Glutamatergic neuron (in vitro differentiated cells): ENCODE results near the gene CLOCK. TPM values are rescaled to one million over a fixed set of nuclear protein-coding genes. Genes with fewer than 3 reads are reported as not detected.

ENCODE experiments used
- DNase-seq: peaks from one replicate; pipeline ENCODE4 v3.0.0; 2022
- H3K27ac Mint-ChIP-seq: one replicate; pipeline ENCODE4 v1.8.0; 2020; ENCODE audit warnings: mild to moderate bottlenecking, mixed read lengths, inconsistent platforms; ENCODE audit not compliant: unreplicated experiment
- H3K27me3 Mint-ChIP-seq: one replicate; pipeline ENCODE4 v1.8.0; 2020; ENCODE audit warnings: mild to moderate bottlenecking, moderate library complexity, mixed read lengths, inconsistent platforms; ENCODE audit not compliant: unreplicated experiment
- H3K36me3 Mint-ChIP-seq: one replicate; pipeline ENCODE4 v1.8.0; 2020; ENCODE audit warnings: mild to moderate bottlenecking, mixed read lengths, inconsistent platforms; ENCODE audit not compliant: unreplicated experiment
- H3K4me1 Mint-ChIP-seq: one replicate; pipeline ENCODE4 v1.8.0; 2020; ENCODE audit warnings: mild to moderate bottlenecking, low read depth, mixed read lengths, inconsistent platforms; ENCODE audit not compliant: unreplicated experiment
- H3K4me3 Mint-ChIP-seq: one replicate; pipeline ENCODE4 v1.8.0; 2020; ENCODE audit warnings: mild to moderate bottlenecking, mixed read lengths, inconsistent platforms; ENCODE audit not compliant: unreplicated experiment
- H3K9me3 Mint-ChIP-seq: one replicate; pipeline ENCODE4 v1.8.0; 2020; ENCODE audit warnings: mild to moderate bottlenecking, moderate library complexity, mixed read lengths, inconsistent platforms; ENCODE audit not compliant: unreplicated experiment
- CTCF ChIP-seq: fragments of 200-600 bp; sonication (generic); IDR thresholded peaks from one replicate; pipeline ENCODE4 v1.5.0; 2021; ENCODE audit not compliant: partially characterized antibody, unreplicated experiment
- total RNA-seq: library from RNA; stranded (reverse); fragmentation: NEBNext Ultra II Directional; extraction: Animal tissue kit (Norgen Biotek cat#: 25700); gene quantifications from one replicate; pipeline ENCODE4 v1.2.1, GENCODE V29; 2021; ENCODE audit not compliant: unreplicated experiment

CLOCK gene
- total RNA-seq, 1 donor from 2014 or later, result 7.6 TPM

GRCh38 chr4:55469979-55470378, 76.7 kb downstream of the CLOCK start:
- Mint-ChIP-seq H3K4me3 (no peak overlapping the region), H3K27ac (no peak overlapping the region), H3K4me1 (no peaks in the 10 kb centered on the region), H3K36me3 (peaks cover 12% of the 10 kb centered on the region), H3K9me3 (no peaks in the 10 kb centered on the region), H3K27me3 (no peaks in the 10 kb centered on the region)
- TF ChIP-seq CTCF, result no peak
- no peak for DNase-seq

- TF ChIP-seq CTCF, result no peak
- DNase-seq, result no peak
- Mint-ChIP-seq H3K9me3 (no peaks in the 10 kb centered on the region), H3K36me3 (peaks cover under 1% of the 10 kb centered on the region), H3K27me3 (no peaks in the 10 kb centered on the region), H3K27ac (no peak overlapping the region), H3K4me3 (no peak overlapping the region), H3K4me1 (no peaks in the 10 kb centered on the region)
Observed at GRCh38 chr4:55468724-55469123, 78.0 kb downstream of the CLOCK start.

- no peak for DNase-seq
- H3K4me3 Mint-ChIP-seq, result no peak overlapping the region
- H3K4me1 Mint-ChIP-seq, result no peaks in the 10 kb centered on the region
- H3K36me3 Mint-ChIP-seq, result no peaks in the 10 kb centered on the region
- no peak for TF ChIP-seq CTCF
- H3K27ac Mint-ChIP-seq, result no peak overlapping the region
- no peaks in the 10 kb centered on the region for H3K9me3 Mint-ChIP-seq
- H3K27me3 Mint-ChIP-seq, result no peaks in the 10 kb centered on the region
Observed at GRCh38 chr4:55466001-55466400, 80.7 kb downstream of the CLOCK start.

- DNase-seq, result no peak
- no peak overlapping the region for H3K4me3 Mint-ChIP-seq
- no peaks in the 10 kb centered on the region for H3K4me1 Mint-ChIP-seq
- TF ChIP-seq CTCF, result no peak
- H3K9me3 Mint-ChIP-seq, result no peaks in the 10 kb centered on the region
- no peak overlapping the region for H3K27ac Mint-ChIP-seq
- no peaks in the 10 kb centered on the region for H3K36me3 Mint-ChIP-seq
- no peaks in the 10 kb centered on the region for H3K27me3 Mint-ChIP-seq
Observed at GRCh38 chr4:55458611-55459010, 88.1 kb downstream of the CLOCK start.

- no peak for DNase-seq
- no peaks in the 10 kb centered on the region for H3K4me1 Mint-ChIP-seq
- TF ChIP-seq CTCF, result no peak
- H3K27me3 Mint-ChIP-seq, result no peaks in the 10 kb centered on the region
- H3K4me3 Mint-ChIP-seq, result no peak overlapping the region
- H3K36me3 Mint-ChIP-seq, result no peaks in the 10 kb centered on the region
- H3K27ac Mint-ChIP-seq, result no peak overlapping the region
- no peaks in the 10 kb centered on the region for H3K9me3 Mint-ChIP-seq
Observed at GRCh38 chr4:55458164-55458563, 88.5 kb downstream of the CLOCK start.
